ENCODE results near the gene EMC7. TPM values are rescaled to one million over a fixed set of nuclear protein-coding genes. Genes with fewer than 3 reads are reported as not detected.

Gene EMC7
- total and polyA plus RNA-seq, 9 of the 15 experiments (the other 6 are each of a cell fraction or from before 2014, with no cell fraction given) = 25.8 to 92.8 (median 49.7) TPM

GRCh38 chr15:34101366-34102174 lies at the start of gene EMC7, which contains the start of gene PGBD4 (continued):
- TF ChIP-seq ZBTB9 (CRISPR knock-in tag; IDR thresholded peaks at IDR 0.05) = no peak
- no peak for TF ChIP-seq HDAC6 (IDR thresholded peaks at IDR 0.05; ENCODE audit: low read depth, low read length)
- no peak for TF ChIP-seq ZNF224 (CRISPR knock-in tag; IDR thresholded peaks at IDR 0.05)
- TF ChIP-seq IRF1 (CRISPR knock-in tag; IDR thresholded peaks at IDR 0.05; ENCODE audit: borderline replicate concordance) = no peak
- no peak for TF ChIP-seq ZNF134 (CRISPR knock-in tag; conservative IDR thresholded peaks at IDR 0.05)
- TF ChIP-seq STAG1 (CRISPR knock-in tag; IDR thresholded peaks at IDR 0.05; ENCODE audit: borderline replicate concordance) = no peak
- 0 out of 2 replicates have a peak, but pooled peaks have one; percentile 45 for TF ChIP-seq RFX5 (IDR thresholded peaks at IDR 0.05; ENCODE audit: low read depth, low read length)
- TF ChIP-seq PML (IDR thresholded peaks at IDR 0.05; ENCODE audit: low read length) = peak; percentile 62; the same call in 1 of the 2 replicates
- peak; percentile 81 for TF ChIP-seq TAF1 (IDR thresholded peaks at IDR 0.05; ENCODE audit: control insufficient read depth, extremely low read depth, insufficient read depth, low read length, severe bottlenecking)
- peak; percentile 99 for TF ChIP-seq KDM5B (IDR thresholded peaks at IDR 0.05; ENCODE audit: insufficient replicate concordance, low read depth, low read length)
- TF ChIP-seq TOE1 (IDR thresholded peaks at IDR 0.05; ENCODE audit: borderline replicate concordance) = peak; percentile 30; the same call in 1 of the 2 replicates
- TF ChIP-seq TOE1 (CRISPR knock-in tag; IDR thresholded peaks at IDR 0.05; ENCODE audit: borderline replicate concordance, low read depth) = no peak
- no peak for TF ChIP-seq EZH2 (IDR thresholded peaks at IDR 0.05; ENCODE audit: borderline replicate concordance, low read depth, low read length)
- TF ChIP-seq PRPF4 (IDR thresholded peaks at IDR 0.05; ENCODE audit: insufficient read depth, low read depth, low read length, poor library complexity, severe bottlenecking) = no peak
- no peak for TF ChIP-seq CBX1 (IDR thresholded peaks at IDR 0.05; ENCODE audit: low read depth)
- no peak for TF ChIP-seq ZFP36 (IDR thresholded peaks at IDR 0.05; ENCODE audit: low read depth, low read length, partially characterized antibody)
- TF ChIP-seq ZNF551 (CRISPR knock-in tag; IDR thresholded peaks at IDR 0.05) = no peak
- no peak for TF ChIP-seq HSF4 (CRISPR knock-in tag; IDR thresholded peaks at IDR 0.05; ENCODE audit: borderline replicate concordance)
- TF ChIP-seq SFPQ (IDR thresholded peaks at IDR 0.05; ENCODE audit: low read depth, low read length) = no peak
- TF ChIP-seq USF1 (CRISPR knock-in tag; IDR thresholded peaks at IDR 0.05) = no peak
- no peak for TF ChIP-seq SIRT6 (IDR thresholded peaks at IDR 0.05; ENCODE audit: low read depth, low read length)
- TF ChIP-seq DNMT1 (IDR thresholded peaks at IDR 0.05) = no peak
- no peak for TF ChIP-seq ZNF23 (CRISPR knock-in tag; IDR thresholded peaks at IDR 0.05)

Data from K562 (cell line).